DND-41 (cell line): ENCODE data around the gene GOLGA8A.
"Not testable (repeated sequence)": the region's sequence is repeated elsewhere in the genome, so short reads cannot be mapped to it uniquely, and the experiment has no call there.

Experiments
- EZH2 ChIP-seq: IDR thresholded peaks from 3 replicates; pipeline ENCODE4 v1.6.1; 2012; ENCODE audit warnings: borderline replicate concordance, low read depth, mild to moderate bottlenecking, moderate library complexity, low read length, inconsistent platforms; ENCODE audit not compliant: severe bottlenecking
- TF ChIP-seq, protein P1 (sequence below): IDR thresholded peaks from 2 replicates; pipeline ENCODE4 v1.5.1; 2012; ENCODE audit warnings: borderline replicate concordance, low read length, moderate library complexity, mild to moderate bottlenecking; ENCODE audit not compliant: poor library complexity, severe bottlenecking; ENCODE audit errors: extremely low read depth

DNA sequence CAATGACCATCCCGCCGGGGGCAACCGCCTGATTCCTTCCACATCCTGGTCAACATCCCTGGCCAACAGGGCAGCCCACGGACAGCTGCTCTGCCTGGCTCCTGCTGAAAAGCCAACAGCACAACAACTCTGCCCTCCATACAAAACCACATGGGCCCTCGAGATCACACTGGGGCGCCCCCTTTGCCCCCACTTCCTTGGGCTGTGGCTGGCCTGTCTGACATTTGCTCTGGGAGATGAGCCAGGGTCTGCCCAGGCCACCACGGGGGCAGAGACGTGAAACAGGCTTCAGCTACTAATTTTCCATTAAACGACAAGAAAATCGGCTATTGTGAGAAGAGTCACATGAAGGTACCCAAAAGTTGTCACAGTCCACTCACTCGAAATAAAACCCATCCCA is 16.7 kb downstream of the GOLGA8A start:
- TF ChIP-seq, protein P1, sequence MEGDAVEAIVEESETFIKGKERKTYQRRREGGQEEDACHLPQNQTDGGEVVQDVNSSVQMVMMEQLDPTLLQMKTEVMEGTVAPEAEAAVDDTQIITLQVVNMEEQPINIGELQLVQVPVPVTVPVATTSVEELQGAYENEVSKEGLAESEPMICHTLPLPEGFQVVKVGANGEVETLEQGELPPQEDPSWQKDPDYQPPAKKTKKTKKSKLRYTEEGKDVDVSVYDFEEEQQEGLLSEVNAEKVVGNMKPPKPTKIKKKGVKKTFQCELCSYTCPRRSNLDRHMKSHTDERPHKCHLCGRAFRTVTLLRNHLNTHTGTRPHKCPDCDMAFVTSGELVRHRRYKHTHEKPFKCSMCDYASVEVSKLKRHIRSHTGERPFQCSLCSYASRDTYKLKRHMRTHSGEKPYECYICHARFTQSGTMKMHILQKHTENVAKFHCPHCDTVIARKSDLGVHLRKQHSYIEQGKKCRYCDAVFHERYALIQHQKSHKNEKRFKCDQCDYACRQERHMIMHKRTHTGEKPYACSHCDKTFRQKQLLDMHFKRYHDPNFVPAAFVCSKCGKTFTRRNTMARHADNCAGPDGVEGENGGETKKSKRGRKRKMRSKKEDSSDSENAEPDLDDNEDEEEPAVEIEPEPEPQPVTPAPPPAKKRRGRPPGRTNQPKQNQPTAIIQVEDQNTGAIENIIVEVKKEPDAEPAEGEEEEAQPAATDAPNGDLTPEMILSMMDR: not testable (repeated sequence)
- not testable (repeated sequence) for TF ChIP-seq EZH2
